Right renal cortex interstitium (tissue), 3 donors: ENCODE measurements around the gene SNTG2. TPM values are rescaled to one million over a fixed set of nuclear protein-coding genes. Genes with fewer than 3 reads are reported as not detected.

Experiments used
- DNase-seq, 3 donors: peaks; one replicate each; pipeline ENCODE4 v3.0.0-alpha.2; 2013; ENCODE audit warnings: low read depth in 3 of 3, low spot score in 2 of 3
- polyA plus RNA-seq, 3 donors: library from polyadenylated mRNA; unstranded; fragments of 120-200 nt; gene quantifications; one replicate each; pipeline ENCODE4 v1.2.1, GENCODE V29; 2013; ENCODE audit not compliant: insufficient read length in 3 of 3

SNTG2 gene
- polyA plus RNA-seq, 3 donors = 2.3 to 3.2 (median 2.7) TPM

- no peak for DNase-seq
Measured at GRCh38 chr2:1305342-1306013, 354.8 kb downstream of the SNTG2 start.

GRCh38 chr2:1306014-1306686 lies 355.5 kb downstream of the SNTG2 start:
- no peak for DNase-seq

GRCh38 chr2:1306687-1307516 lies 356.3 kb downstream of the SNTG2 start:
- DNase-seq = no peak

- no peak for DNase-seq
Measured at GRCh38 chr2:1307670-1308069, 357.0 kb downstream of the SNTG2 start.

GRCh38 chr2:1308678-1309077 lies 358.0 kb downstream of the SNTG2 start:
- no peak for DNase-seq

- DNase-seq = no peak
Measured at GRCh38 chr2:1309507-1309906, 358.9 kb downstream of the SNTG2 start.

GRCh38 chr2:1310202-1310601 lies 359.6 kb downstream of the SNTG2 start:
- no peak for DNase-seq

GRCh38 chr2:1310866-1311265 lies 360.2 kb downstream of the SNTG2 start:
- DNase-seq = no peak

- no peak for DNase-seq
Measured at GRCh38 chr2:1313240-1313924, 362.7 kb downstream of the SNTG2 start.

GRCh38 chr2:1314254-1314653 lies 363.6 kb downstream of the SNTG2 start:
- DNase-seq = no peak

GRCh38 chr2:1318366-1319009 lies 367.8 kb downstream of the SNTG2 start:
- DNase-seq = no peak

GRCh38 chr2:1319393-1319792 lies 368.7 kb downstream of the SNTG2 start:
- no peak for DNase-seq

GRCh38 chr2:1321321-1321720 lies 370.7 kb downstream of the SNTG2 start:
- no peak for DNase-seq

- no peak for DNase-seq
Measured at GRCh38 chr2:1324884-1325283, 374.2 kb downstream of the SNTG2 start.

- DNase-seq = no peak
Measured at GRCh38 chr2:1328684-1329083, 378.0 kb downstream of the SNTG2 start.

- DNase-seq = no peak
Measured at GRCh38 chr2:1339388-1340140, 388.9 kb downstream of the SNTG2 start.

- DNase-seq = no peak
Measured at GRCh38 chr2:1340141-1340512, 389.5 kb downstream of the SNTG2 start.

GRCh38 chr2:1341404-1342120 lies 390.9 kb downstream of the SNTG2 start:
- peak; percentile 21 to 38 (median 29) for DNase-seq

- no peak for DNase-seq
Measured at GRCh38 chr2:1348789-1349188, 398.1 kb downstream of the SNTG2 start.
